HG03520 (cell line): ENCODE data around the gene IDNK.
"Not testable (repeated sequence)": the region's sequence is repeated elsewhere in the genome, so short reads cannot be mapped to it uniquely, and the experiment has no call there.

Experiments
- ATAC-seq: cut with Tn5 transposase; IDR thresholded peaks from one replicate; pipeline ENCODE4 v1.9.1; 2021; ENCODE audit warnings: mild to moderate bottlenecking, moderate library complexity; ENCODE audit not compliant: unreplicated experiment

IDNK gene

DNA sequence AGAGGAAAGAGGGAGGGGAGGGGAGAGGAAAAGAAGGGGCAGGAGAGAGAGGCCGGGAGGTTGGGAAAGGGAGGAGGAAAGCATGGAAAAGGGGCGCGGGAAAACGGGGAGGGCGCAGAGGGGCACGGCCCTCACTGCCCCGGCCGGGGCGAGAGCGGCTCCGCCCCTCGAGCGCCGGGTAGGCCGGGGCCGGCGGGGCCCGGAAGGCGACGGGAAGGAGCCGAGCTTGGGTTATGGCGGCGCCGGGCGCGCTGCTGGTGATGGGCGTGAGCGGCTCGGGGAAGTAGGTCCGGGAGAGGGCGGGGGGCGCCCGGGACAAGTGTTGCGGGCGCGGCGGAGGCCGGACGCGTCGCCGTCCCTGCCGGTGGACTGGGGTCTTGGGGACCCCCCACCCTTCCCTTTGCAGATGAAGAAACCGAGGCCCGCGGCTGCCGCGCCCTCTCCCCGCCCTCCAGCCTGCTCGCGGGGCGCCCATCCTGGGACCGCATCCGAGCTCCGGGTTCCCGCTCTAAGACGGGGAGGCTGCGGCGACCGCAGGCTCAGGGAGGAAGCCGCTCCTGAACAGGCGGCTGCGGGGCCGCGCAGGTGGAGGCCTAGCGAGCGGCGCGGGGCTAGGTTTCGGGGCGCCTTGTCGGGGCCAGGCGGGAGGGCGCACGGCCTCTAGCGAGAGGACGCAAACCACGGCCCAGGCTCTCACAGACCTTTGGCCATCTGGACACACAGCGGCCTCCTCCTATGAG, at the start of gene IDNK:
TSS of gene IDNK (plus strand) at position 205 of the 740 bp plus-strand sequence. CDS start at position 234, 29 bp downstream.
- peak; percentile 85 for ATAC-seq

DNA sequence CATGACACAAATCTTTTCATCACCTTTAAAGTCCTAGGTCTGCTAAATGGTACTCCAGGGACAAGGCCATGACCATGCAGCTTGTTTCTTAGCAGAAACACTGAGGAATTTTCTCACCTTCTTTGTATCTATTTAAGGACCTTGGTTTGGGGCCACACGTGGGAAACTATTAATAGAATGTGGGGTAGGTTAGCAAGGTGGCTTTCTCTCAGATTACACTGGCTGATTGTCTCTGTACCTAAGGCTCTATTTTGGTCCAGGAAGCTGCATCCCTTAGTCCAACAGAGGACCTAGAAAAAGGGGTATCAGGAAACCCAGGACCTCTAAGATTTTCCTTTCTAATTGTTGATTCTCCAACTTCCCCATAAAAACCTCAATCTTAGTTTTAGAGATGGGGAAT, 48.5 kb upstream of the IDNK start:
- ATAC-seq, result no peak

DNA sequence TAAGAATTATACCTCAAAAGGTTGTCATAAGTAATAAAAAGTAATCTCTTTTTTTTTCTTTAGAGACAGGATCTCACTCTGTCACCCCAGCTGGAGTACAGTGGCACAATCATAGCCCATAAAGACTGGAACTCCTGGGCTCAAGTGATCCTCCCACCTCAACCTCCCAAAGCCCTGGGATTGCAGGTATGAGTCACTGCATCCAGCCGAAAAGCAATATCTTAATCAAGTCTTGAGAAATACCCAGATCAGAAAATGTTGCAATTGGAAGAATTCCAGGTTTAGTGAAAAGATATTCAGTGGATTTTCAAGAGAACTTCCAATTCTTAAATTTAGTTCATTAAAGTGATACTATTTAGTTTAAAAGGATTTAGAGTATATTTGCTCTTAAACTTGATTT, 40.9 kb upstream of the IDNK start:
- no peak for ATAC-seq

DNA sequence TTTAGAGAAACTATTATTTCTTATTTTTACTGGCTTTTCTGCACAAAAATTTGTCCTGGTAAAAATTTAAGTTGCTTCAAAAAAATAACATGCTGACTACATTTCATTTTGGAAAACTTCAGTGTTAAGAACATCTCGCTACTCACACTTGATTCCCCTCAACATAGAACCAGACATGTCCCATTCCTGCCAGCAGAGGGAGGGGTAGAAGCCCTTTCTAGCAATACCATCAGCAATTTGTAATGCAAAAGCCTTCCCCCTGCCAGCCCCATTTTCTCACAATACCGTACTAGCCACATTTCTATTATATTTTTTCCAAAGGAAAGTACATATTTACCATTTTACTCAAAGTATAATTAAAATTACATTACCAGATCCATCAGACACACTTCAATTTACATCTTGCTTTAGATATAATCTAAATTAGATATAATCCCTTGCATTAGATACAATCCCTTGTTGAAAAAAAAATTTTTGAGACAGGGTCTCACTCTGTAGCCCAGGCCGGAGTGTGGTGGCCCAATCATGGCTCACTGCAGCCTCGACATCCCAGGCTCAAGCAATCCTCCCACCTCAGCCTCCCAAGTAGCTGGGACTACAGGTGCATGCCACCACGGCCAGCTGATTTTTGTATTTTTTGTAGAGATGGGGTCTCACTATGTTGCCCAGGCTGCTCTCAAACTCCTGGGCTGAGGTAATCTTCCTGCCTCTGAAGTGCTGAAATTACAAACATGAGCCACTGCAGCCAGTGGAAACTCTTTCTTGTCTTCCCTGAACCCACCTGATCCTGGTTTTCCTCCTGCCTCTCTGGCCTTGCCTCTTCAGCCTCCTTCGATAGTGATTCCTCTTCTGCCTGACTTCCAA, 39.6 kb upstream of the IDNK start:
- peak; percentile 89 for ATAC-seq

DNA sequence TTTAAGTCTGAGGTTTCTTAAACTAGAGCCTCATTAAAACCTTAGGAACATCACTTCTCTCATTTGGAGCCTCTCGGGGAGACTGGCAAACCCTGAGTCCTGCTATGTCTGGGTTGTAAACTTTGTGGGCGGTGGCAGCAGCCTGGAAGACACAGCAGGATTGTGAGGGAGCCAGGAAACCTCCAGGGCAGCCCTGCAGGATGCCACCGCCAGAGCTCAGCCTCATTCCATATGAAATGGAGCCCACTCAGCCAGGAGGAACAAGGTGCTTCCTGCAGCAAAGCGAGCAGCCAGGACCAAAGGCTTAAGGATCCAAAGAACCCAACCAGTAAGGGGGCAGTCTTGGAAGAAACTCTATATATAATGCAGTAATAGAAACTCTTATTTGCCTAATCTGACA, 37.9 kb upstream of the IDNK start:
- no peak for ATAC-seq

DNA sequence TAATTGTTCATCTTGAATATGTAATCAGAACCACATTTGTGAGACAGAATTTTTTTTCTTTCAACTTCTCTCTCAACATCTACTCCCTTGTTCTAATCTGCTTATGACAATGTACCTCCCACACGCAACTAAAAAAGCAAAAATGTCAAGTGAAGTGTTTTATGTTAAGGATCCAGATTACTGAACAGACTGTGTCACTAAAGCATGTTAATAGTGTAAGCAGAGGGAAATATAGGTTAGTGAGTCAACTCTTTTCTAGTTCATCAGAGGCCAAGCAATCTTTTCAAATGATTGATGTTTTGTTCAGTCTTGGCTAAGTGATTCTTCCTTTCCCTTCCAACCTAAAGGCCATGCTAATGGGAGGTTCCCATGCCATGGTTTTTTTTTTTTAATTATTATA, 34.7 kb upstream of the IDNK start:
- no peak for ATAC-seq

DNA sequence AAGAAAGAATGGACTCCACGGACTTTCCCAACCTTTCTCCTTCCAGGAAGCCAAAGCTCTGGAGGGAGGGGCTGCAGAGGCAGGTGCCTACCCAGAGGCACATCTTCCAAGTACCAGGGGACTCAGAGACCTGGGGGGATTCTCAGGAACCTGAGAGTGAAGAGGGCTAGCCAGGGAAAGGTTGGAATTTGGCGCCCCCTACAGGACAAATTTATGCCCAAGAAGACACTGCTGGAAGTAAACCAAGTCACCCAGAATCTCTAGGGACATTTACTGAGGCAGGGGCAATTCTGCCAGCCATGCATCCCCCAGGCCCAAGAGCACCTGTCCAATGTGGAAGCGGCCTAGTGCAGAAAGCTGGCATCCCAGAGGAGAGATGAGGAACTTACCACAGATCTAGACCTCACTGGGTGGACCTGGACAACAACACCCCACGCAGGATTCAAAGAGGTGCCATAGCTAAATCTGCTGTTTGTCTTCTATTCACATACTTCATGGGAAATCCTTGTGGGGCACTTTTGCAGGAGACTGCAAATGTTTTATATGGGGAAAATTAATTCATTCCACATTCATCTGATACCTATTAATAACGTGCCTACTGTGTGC, 25.9 kb upstream of the IDNK start:
- ATAC-seq, result no peak

DNA sequence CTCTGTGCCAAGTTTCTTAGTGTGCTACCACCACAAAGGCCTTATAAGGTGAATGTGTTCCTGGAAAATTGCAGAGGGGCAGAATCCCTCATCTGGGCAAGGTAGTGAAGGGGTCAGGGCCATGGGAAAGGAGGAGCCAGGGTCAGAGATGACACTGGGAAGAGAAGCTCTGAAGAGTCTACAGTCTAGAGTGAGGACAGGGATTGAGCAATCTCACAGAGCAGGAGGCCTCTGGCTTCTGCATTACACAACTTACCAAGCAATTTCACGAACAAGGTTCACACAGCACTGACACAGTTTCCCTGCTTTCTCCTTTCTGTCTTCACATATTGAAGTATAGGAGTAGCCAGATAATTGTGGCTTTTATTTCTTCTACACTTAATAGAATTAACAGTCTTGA, 24.5 kb upstream of the IDNK start:
- ATAC-seq, result no peak

DNA sequence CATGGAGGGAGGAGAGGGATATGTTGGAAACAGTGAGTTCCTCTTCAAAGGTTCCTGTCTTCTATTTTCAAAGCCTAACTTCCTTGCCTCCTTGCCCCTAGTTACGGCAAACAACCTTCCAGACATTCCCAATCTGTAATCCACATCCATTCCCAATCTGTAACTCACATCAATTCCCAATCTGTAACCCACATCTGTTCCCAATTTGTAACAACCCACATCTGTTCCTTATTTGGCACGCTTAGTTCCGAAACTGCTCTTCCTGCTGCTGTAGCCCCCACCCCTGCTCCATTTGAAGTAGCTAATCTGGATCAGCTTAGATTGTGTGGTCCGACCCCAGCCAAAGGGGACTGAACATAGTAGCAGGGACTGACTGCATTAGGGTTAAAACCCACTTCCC, 23.9 kb upstream of the IDNK start:
- no peak for ATAC-seq

DNA sequence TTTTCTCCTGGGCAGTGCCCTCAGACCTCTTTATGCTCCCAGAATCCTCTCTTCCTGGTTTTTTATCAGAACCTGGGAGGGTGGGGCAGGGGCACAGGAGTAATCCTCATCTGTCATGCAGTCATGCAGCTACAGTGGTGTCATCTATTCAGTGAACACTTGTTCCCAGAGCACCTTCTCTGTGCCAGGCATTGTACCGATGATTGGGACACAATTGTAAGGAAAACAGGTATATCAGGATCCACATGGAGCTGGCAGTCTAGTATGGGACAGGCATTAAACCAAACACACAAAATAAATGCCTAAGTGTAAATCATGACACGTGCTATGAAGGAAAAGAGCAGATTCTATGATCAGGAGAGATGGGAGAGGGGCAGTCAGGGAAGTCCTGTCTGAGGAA, 21.5 kb upstream of the IDNK start:
- no peak for ATAC-seq

DNA sequence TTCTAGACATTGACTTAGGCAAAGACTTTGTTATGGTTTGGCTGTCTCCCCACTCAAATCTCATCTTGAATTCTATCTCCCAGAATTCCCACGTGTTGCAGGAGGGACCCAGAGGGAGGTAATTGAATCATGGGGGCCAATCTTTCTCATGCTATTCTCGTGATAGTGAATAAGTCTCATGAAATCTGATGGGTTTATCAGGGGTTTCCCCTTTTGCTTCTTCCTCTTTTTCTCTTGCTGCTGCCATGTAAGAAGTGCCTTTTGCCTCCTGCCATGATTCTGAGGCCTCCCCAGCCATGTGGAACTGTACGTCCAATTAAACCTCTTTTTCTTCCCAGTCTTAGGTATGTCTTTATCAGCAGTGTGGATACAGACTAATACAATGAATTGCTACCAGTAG, 15.3 kb upstream of the IDNK start:
- not testable (repeated sequence) for ATAC-seq

DNA sequence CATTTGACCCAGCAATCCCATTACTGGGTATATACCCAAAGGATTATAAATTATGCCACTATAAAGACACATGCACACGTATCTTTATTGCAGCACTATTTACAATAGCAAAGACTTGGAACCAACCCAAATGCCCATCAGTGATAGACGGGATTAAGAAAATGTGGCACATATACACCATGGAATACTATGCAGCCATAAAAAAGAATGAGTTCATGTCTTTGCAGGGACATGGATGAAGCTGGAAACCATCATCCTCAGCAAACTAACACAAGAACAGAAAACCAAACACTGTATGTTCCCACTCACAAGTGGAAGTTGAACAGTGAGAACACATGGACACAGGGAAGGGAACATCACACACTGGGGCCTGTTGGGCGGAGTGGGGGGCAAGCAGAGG, 9.6 kb upstream of the IDNK start:
- not testable (repeated sequence) for ATAC-seq

DNA sequence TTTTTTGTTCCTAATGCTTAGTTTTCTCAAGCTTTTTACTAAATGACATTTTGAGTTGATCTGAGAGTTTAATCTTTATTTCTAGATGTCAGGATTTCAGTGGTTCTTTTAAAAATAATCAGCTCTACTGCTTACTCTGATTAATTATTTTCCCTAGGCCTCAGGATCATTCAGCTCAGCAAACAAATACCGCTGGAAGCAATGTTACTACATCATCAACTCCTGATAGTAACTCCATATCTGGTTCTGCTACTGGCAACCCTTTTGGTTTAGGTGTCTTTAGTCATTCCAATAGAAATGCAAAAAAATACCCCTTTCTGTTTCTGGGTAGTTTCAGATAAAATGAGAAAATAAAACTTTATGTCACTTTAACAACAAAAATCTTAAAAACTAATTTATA, 5.6 kb upstream of the IDNK start:
- ATAC-seq, result no peak

DNA sequence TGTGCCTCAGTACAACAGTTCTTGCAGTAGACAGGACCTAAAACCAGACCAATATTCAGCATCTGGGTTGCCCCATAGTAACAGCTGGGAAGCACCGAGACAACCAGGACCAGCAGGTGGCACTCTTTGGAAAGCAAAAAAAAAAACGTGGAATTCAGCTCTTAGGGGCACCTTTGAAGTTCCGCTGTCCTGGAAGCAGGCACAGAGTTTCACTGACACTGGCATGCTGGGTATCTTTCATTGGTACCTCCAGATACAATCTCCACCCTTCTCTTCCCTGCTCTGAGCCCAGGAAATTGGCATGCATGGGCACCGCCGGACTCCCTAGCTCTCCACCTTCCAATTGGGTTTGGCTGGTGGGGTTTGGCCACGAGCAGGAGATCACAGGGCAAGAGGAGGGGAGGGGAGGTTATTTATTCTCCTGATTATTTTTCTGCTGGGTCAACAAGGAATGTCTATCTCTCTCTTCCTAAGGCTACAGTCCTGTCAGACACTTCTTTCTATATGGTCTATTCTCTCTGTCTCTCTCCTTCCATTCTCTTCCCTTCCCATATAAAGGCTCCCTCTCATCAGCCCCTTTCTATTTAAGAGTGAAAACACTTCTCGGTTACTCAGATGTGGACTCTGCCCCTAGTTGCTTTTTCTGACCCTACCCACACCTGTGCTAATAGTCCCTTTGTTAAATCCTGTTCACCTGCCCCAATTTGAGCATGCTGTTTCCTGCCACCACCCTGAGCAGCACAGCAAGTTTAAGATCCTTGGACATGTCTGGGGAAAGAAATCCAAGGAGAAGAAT, 1.9 kb upstream of the IDNK start:
- ATAC-seq, result no peak

DNA sequence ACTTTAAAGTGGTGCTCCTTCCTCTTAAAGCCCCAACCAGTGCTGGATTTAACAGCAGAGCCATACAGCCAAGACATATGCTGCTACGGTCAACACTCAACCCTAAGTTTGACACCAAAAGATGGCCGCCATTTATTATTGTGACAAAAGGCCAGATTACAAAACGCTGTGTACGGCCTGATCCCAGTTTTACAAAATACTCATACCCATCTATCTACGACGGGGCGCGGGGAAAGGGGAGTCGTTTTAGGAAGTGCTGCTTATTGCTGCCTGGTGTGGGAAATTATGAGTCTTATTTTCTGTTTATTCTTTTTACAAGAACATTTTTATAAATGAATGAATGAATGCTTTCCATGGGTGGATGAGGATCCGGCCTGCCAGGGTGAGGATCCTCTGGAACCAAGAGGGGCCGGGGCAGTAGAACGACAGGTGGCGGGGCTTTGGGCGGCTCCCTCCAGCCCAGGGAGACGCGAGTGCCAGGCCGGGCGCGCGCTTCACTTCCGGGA, 457 bp upstream of the IDNK start:
- ATAC-seq, result peak; percentile 31

DNA sequence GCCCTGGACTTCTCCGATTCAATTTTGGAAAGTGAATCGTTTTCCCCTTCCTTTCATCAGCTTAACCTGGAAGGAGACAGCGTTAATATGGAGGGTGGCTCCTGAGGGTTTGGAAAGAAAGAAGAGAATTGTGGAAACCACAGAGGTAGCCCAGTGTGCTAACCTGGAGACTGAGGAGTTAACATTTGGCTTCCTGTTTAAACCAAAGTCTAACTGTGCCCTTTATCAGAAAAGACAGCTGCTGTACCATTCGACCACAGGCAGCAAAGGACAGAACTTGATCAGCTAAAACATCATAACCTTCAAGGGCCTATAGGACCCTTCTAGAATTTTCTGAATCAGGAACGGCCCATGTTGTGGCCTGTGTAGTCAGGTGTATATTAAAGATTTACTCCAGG, 735 bp downstream of the IDNK start:
- peak; percentile 22 for ATAC-seq

DNA sequence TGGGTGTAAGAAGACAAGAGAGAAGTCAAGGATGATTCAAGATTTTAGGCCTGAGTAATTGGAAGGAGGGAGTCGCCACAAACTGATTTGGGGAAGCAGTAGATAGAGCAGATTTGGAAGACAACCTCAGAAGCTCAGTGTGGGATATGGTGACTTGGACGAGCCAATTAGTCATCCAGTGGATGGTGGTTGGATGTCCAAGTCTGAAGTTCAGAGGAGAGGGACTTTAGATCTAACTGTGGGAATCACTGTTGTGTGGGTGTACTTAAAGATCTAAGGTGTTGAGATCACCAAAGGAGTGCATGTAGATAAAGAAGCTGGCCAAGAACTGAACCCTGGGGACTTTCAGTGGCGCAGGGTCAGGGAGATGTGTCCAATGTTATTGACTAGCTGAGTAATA, 2.2 kb downstream of the IDNK start:
- ATAC-seq, result no peak

DNA sequence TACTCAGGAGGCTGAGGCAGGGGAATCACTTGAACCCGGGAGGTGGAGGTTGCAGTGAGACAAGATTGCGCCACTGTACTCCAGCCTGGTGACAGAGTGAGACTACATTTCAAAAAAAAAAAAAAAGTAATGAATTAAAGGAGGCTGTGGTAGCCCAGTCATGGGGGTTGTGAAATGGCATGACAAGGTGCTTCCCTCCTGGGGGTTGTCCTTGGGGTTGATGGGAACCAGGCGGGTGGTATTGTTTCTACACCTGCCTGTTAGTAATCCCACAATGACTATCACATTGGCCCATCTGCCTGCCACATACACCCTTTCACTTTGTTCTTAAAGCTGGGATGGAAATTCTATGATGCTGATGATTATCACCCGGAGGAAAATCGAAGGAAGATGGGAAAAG, 5.6 kb downstream of the IDNK start:
- no peak for ATAC-seq

DNA sequence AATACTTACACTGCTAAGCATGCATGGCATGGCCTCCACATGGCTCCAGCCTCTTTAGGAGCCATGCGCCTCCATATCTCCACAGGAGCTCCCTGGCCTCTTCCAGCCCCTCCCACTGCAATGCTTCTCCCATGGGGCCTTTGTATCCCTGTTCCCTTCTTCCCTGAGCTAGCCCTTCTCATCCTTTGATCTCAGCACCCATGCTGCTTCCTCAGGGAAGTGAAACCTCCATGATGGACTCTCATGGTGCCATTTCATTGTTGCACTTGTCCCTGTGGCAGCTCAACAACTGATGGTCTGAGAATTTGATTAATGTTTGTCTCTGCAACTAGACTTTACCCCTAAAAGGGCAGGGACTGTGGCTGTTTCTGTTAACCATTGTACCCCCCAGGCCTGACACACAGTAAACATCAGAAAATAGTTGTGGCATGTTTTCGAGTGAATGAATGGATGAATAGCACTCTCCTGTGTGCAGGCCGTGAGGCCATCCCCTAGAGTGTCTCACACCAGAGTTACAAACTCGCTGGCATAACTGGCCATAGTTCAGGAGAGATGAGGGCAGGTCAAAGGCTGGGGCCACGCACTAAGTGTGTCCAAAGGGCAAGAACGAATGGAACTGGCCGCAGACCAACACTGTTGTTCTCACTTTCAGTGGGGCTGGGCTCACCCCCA, 6.6 kb downstream of the IDNK start:
- no peak for ATAC-seq

DNA sequence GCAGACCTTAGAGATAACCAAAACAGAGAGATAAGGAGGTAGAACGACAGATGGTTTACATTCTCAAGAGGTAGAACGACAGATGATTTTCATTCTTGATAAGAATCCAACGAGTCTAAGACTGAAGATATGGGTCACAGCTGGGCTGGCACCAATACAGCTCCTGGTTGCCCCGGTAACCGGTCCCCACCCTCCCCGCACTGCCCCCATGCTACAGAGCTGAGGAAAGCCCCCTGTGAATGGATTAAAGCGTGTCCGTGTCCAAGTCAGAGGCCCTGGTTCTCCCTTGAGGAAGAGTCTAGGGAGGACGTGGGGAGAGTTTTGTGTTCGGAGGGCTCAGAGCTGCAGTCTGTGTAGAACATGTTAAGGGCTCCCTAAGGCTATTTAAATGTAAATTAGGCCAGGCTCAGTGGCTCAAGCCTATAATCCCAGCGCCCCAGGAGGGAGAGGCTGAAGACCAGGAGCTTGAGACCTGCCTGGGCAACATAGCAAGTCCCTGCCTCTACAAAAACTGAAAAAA, 8.1 kb downstream of the IDNK start:
- no peak for ATAC-seq
